ENCODE data around the gene KXD1.
"Not testable (repeated sequence)": the region's sequence is repeated elsewhere in the genome, so short reads cannot be mapped to it uniquely, and the experiment has no call there.

Gene KXD1

DNA sequence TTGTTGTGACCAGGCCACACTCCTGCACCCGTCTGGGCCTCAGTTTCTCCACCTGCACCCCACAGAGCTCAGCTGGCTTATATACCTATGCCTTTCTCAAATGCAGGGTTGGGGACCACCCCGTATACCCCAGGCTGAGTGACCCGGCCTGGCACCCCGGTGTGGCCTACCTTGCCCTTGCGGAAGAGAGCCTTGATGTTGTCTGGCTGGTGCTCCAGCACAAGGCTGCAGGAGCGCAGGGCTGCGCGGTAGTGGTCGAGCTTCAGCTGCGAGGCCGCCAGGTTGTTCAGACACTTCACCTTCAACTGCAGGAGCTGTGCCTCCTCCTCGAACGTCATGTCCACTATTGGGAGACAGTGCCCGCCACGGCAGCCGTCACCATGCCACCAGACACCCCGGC lies 20.2 kb upstream of the KXD1 start:
- DNase-seq: no peak

DNA sequence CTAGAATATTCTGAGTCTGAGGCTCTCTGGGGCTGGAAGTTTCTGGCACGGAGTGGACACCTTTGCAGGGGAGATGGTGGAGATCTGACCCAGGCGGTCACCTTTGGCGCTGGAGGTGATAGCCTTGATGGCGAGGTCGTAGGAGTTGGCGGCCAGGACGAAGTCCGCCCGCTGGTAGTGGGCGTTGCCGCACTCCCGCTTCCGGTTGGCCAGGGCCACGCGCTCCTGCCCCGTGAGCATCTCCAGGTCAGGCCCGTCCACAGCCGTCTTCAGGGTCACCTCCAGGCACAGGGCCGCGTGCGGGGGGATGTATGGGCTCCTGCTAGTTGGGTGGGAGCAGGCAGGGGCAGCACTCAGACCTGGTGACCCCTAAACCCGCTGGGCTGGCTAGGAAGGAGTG lies 19.6 kb upstream of the KXD1 start:
- no peak for DNase-seq

DNA sequence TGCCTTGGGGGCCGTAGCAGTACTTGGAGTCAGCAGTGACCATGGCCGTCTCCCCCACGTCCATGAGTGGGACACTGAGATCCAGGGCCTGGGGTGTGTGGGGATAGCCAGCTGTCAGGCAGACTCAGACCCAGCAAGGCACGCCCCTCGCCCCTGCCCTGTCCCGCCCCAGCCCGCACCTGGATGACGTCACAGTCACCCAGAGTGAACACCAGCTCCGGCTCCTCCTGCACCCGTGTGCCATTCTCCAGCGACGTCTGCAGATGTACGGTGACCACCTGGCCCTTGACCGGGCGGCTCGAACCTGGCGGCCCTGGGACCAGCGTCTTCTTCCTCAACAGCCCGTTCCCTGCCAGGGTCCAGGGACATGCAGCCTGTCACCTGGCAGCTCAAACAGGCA lies 18.3 kb upstream of the KXD1 start:
- DNase-seq: no peak

DNA sequence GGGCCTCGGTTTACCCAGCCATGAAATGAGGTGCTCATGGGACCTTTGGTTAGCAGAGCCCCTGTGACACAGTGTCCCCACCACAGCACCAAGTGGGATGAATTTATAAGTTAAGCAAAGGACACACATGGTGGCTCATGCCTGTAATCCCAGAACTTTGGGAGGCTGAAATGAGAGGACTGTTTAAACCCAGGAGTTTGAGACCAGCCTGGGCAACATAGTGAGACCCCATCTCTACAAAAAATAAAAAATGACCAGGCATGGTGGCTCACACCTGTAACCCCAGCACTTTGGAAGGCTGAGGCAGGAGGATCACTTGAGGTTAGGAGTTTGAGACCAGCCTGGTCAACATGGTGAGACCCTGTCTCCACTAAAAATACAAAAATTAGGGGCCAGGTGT lies 17.5 kb upstream of the KXD1 start:
- DNase-seq: not testable (repeated sequence)

DNA sequence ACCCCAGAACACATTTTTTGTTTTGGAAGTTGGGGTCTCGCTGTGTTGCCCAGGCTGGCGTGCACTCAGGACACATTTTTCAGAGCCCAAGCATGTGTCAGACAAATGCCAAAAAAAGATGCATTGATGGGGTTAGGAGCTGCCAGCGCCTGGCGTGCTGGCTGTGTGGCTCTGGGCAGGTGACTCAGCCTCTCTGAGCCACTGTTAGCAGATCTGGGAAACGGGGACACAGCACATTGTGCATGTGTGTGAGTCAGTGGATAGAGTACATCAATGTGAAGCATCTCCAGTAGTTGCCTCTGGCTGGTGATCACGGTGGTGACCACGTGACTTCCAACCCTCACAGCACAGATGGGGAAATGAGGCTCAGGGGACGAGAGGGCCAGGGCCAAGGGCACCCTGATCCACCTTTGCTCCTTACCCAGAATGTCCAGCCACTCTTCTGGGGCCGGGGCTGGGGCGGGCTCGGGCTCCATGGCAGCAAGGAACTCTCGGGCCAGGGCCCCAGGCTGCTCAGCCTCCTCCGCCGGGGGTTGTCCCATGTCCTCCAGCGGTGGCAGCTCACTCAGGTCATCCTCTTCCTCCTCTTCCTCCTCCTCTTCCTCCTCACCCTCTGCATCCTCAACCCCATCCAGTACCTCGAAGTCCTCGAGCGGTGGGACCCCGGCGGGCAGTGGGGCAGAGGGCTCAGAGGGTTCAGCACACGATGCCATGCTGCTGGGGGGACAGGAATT lies 16.2 kb upstream of the KXD1 start:
- DNase-seq: no peak

DNA sequence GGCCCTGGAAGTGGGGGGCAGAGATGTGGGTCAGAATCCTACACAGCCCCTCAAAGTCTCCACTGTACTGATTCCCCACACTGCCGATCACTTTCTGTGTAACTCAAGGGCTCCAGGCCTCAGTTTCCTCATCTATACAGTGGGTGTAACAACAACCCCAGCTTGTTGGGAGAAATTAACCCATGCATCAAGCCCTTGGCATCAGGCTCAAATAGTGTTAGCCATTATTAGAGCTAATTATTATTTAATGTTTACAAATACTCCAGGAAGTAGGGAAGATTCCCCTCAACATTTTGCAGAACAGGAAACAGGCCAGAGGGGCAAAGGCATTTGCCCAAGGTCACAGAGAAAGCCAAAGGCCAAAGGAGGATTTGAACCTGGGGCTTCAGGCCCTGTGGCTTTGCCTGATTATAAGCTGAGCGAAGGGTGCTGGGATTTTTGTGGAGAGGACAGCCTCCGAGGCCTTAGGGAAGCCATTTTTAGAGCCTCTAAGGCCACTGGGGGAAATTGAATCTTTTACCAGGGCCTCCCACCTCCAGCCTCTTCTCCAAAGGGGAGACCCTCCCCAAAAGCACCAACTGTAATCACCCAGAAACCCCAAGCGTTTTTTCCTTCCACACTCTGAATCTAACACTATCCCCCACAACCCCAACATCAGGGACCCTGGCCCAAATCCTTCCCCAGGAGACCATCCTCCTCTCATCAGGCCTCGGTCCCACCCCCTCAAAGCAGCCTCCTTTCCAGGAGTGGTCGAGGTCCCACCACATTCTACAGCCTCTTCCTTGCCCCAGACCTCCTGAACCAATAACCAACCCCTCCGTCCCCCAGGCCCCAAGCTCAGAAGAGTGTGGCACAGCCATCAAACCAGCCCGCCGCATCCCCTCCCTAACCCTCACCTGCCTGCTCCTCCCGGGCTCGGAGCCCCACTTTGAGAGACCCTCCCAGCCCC lies 15.4 kb upstream of the KXD1 start:
- no peak for DNase-seq

DNA sequence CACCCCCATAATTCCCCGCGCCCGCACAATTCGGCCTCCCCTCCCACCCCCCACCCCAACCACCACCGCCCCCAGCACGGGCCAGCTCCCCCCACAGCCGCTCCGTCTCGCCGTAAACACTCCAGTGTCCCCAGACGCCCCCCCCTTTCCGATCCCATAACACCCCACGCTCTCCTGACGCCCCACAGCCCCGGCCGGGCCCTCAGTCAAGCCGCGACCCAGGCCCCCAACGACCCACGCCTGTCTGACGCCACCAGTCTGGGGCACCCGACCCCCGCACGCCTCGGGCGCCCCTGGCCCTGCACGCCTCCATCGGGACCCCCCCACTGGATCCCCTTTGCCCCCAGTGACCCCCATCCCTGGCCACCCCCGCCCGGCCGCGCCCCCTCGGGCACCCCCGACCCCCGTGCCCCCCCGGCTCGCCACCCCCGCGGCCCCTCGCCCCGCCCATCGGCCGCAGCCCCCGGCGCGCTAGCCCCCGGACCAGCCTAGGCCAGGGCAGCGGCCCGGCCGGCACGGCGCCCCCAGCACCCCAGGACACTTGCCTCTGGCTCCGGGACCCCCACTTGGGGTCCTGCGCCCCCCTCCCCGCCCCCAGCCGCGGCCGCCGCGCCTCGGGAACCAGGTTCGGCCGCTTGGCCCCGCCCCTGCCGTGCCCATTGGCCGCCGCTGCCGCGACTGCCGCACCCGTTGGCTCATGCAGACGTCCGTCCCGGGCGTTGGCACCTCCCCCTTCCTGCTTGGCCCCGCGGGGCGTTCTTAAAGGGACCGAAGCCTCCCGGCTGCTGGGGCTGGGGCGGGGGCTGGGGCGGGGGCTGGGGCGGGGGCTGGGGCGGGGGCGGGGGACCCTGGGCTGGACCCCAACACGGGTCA lies 14.5 kb upstream of the KXD1 start, which contains the start of gene FKBP8:
TSS of gene FKBP8 (minus strand) at position 633 of the 873 bp plus-strand sequence. CDS start 1,603 bp downstream, outside the sequence.
- peak; percentile 68 for DNase-seq

DNA sequence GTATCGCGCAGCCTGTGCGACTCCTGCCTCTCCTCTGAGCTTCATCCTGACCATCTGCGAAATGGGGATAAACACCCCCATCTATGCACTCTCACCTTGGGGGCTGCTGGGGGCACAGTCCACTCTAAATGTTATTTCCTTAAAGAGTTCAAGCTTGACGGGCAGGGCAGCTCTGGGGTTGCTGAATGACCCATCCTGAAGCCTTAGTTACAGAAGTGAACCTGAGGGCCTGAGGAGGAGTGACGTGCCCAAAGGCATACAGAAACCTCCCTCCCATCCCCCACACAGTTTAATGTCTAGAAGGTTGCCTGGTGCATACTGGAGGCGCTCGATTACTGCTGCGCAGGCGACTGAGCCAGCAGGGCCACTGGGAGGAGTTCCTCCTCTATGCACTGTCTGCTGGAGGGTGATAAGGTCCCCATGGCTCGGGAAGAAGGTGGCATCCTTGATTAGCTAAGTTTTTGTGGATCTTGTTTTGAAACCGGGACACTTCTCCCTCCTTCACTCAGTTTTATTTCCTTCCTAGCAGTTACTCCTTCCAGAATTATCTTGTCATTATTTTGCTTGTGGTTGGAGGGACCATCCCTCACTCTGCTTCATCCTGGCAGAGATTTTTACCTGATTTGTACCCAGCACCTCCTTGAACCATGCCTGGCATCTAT lies 13.7 kb upstream of the KXD1 start:
- DNase-seq: peak; percentile 53

DNA sequence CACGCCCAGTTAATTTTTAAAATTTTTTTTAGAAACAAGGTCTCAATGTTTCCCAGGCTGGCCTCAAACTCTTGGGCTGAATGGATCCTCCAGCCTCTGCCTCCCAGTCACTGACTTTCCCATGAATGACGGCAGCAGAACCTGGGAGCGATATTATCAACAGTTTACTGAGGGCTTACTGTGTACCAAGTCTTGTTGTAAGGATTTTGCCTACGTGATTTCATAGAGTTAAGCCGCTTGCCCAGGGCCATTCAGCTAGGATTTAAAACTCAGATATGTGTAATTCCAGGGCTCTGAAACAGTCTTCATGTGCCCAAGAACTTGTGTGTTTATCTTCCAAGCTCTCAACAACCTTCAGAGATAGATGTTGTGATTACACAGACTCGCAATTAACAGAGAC lies 6.0 kb upstream of the KXD1 start:
- no peak for DNase-seq

DNA sequence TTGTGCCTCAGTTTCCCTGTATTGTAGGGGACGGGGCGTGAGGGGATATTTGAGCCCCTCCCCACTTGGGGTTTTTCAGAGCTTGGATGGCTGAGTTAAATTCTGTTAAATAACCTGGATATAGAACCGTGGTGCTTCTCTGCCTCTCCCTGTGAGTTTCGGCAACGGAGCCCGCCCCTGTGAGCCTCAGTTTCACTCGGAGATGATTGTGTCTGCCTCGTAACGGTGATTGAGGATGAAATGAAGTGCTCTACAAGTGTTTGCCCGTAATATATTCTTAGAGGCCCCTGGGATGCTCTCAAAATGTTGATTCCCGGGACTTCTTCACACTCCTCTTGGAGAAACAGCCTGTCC lies 509 bp downstream of the KXD1 start:
- DNase-seq: no peak

DNA sequence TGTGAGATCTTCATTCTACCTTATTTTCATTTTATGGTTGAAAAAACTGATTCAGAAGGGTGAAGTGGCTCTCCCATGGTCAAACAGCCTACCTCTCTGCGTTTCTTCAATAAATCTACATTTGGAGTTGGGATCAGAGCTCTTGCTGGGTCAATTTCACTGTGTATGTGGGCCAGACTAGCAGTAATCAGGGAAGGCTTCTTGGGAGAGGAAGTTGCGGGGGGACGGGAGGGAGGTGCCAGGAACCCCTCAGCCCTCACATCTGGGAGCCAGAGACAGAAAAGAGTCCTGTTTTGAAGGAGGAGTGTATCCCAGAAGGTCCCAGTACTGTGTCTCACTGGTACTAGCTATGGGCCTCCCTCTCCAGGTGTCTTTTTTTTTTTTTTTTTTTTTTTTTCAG lies 934 bp downstream of the KXD1 start:
- DNase-seq: no peak

DNA sequence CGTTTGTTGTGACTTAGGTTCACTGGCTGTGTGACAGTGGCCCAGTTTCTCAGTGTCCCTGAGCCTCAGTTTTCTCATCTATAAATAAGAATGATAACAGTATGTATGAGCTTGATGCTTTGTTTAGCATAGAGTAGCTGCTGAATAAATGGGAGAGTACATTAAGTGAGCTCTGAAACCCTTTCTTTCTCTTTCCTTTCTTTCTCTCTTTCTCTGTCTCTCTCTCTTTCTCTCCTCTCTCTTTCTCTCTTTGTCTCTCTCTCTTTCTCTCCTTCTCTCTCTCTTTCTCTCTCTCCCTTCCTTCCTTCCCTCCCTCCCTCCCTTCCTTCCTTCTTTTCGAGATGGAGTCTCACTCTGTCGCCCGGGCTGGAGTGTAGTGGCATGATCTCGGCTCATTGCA lies 2.0 kb downstream of the KXD1 start:
- no peak for DNase-seq

DNA sequence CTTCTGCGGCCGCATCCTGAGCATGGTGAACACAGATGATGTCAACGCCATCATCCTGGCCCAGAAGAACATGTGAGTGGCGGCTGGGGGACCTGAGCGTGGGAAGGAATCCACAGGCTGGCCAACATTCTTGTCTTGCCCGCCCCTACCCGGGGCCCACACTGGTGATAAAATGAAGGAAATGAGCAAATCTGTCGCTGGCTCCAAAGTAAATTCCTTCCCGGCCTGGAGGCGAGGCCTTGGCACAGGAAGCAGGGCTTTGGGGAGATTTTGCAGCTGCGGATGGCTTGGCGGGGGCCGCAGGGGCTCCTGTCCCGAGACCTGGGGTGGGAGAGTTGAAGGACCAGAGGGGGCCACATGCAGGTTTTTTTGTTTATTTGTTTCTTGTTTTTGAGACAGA lies 4.4 kb downstream of the KXD1 start:
- DNase-seq: no peak

DNA sequence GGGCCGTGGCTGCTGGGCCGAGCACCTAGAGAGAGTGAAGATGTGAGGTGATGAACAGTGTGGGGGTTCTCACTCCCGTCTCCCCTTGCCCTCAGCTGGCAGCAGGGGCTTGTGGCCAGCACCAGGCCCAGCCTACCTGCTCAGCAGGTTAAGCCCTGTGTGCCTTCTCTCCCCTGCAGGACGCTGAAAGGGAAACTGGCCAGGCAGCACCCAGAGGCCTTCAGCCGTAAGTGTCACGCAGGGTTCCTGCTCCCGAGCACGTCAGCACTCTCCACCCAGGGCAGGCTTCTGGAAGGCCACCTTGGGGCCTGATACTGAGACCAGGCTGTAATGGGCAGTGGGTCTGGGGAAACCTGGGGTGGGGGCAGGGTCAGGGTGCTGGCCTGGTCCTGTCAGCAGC lies 9.3 kb downstream of the KXD1 start:
- no peak for DNase-seq

DNA sequence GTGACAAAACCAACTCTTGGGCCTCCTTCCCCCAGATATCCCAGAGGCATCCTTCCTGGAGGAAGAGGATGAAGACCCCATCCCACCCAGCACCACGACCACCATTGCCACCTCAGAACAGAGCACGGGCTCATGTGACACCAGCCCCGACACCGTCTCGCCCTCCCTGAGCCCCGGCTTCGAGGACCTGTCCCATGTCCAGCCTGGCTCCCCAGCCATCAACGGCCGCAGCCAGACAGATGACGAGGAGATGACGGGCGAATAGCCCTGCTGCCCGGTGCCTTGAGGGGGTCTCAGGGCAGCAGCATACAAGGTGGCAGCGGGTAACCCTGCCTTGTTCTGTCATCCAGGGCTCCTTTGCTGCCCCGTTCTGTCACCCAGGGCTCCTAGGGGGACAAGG lies 10.7 kb downstream of the KXD1 start:
- no peak for DNase-seq

DNA sequence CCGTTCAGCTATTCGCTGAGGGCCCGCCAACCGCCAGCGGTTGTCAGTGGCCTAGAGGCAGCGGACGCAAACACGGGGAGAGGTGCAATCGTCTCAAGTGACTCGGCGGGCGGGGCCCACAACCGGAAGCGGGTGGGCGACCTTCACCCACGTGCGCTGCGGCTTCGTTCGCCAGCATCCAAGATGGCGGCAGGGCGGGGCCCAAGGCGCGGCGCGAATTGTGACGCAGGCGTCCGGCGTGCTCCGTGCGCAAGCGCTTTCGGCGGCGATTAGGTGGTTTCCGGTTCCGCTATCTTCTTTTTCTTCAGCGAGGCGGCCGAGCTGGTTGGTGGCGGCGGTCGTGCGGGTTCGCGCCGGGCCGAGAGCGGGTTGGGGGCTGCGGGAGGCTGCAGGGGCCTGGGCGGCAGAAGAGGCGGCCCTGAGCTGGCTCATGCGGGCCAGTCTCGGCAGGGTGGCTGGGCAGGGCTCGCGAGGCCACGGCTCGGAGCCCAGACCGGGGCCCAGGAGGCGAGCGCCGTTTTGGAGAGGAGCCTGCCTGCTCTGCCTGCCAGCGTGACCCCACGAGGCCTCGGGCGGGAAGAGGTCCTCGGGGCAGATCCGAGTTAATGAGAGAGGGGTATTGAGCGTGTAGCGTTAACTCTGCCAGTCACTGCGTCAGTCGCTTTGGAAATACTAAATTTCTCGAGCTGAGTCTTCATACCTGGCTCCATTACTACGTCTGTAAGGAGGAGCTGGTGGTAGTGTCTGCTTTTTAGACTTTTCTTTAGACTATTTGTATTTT lies 14.1 kb downstream of the KXD1 start, which contains the start of gene UBA52:
TSS of gene UBA52 (plus strand) at position 294 of the 781 bp plus-strand sequence. CDS start 1,444 bp downstream, outside the sequence.
- DNase-seq: peak; percentile 98

DNA sequence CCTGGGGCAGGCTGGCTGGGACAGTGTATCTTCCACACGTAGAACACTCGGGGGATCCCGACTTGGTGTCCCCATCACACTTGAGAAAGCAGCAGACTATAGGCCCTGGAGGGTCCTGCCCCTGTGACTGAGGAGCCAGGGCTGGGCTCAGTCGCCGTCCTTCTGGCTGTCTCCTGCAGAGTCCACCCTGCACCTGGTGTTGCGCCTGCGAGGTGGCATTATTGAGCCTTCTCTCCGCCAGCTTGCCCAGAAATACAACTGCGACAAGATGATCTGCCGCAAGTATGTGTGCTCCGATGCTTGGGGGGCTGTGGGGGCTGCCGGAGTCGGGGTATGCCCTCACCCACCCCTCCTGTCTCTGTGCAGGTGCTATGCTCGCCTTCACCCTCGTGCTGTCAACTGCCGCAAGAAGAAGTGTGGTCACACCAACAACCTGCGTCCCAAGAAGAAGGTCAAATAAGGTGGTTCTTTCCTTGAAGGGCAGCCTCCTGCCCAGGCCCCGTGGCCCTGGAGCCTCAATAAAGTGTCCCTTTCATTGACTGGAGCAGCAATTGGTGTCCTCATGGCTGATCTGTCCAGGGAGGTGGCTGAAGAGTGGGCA lies 17.1 kb downstream of the KXD1 start:
- DNase-seq: no peak

DNA sequence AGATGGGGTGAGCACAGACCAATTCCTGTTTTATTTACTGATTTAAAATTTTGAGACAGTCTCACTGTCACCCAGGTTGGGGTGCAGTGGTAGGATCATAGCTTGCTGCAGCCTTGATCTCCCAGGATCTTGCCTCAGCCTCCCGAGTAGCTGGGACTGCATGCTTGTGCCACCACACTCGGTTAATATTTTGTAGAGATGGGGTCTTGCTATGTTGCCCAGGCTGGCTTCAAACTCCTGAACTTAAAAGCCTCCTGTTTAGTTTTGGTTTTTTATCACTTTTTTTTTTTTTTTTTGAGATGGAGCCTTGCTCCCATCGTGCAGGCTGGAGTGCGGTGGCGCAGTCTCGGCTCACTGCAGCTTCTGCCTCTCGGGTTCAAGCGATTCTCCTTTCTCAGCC lies 18.7 kb downstream of the KXD1 start:
- no peak for DNase-seq

DNA sequence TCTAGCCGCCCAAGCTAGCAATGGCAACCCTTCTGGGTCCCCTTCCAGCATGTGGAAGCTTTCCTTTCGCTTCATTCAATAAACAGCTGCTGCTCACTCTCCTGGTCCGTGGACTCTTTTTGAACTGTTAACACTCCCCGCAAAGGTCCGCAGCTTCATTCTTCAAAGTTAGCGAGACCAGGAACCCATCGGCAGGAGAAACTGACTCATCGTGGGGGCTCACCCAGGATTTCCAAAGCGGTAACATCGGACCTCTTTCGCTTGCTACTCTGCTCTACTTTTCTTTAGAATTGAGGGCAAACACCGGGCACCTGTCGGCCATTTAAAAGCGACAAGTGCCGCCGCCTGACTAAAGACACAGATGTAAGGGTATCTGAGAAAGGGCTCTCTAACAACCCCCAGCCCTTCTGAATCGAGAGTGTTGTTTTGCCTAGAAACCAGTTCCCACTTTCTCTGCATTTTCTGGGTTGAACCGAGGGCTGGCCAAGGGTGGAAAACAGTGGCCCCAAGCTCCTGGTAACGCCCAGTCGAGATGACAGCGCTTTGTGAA lies 19.8 kb downstream of the KXD1 start:
- no peak for DNase-seq

DNA sequence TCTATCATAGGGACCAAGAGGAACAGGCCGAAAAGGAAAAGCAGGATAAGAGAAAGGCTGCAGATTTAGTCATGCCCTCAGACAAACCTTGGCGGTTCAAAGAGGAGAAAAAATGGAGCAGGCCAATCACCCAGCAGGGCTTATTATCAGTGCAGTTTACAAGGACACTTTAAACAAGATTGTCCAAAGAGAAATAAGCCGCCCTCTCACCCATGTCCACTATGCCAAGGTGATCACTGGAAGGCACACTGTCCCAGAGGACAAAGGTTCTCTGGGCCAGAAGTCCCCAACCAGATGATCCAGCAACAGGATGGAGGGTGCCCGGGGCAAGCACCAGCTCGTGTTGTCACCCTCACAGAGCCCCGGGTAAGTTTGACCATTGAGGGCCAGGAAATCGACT lies 22.6 kb downstream of the KXD1 start:
- no peak for DNase-seq

DNA sequence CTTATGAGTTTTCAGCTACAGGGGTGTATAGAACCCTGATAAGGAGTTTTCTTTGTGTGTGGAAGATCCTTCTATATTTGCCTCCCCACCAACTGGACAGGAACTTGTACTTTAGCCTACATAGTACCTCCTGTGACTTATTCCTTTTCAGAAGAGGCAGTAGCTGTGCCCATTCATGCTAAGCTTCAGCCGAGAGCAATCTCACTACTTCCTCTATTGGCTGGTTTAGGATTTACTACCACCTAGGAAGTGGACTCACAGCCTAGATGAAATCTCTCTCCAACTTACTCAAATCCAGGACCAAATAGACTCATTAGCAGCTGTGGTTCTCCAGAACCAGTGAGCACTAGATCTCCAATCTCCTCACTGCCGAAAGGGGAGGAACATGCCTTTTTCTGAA lies 28.6 kb downstream of the KXD1 start:
- no peak for DNase-seq
